Measurements from ENCODE around the gene NT5DC2.

NT5DC2 gene

DNA sequence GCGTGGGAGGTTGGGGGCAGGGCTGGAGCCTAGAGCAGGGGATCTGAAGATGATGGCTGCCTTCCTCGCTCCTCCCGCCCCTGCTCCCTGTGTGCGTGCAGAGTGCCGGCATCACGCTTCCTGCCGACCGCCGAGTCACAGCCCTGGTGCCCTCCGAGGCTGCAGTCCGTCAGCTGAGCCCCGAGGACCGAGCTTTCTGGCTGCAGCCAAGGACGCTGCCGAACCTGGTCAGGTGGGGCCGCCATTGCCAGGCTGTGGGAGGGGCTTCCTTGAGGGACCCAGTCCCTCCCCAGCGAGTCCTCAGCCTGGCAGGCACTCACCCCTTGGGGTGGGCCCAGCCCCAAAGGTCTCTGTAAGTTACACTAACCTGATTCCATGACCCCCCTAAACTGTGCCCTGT lies 20.9 kb downstream of the NT5DC2 start:
- no peak for DNase-seq (ENCODE audit: low read depth in 1 of 2, low spot score in 1 of 2)

DNA sequence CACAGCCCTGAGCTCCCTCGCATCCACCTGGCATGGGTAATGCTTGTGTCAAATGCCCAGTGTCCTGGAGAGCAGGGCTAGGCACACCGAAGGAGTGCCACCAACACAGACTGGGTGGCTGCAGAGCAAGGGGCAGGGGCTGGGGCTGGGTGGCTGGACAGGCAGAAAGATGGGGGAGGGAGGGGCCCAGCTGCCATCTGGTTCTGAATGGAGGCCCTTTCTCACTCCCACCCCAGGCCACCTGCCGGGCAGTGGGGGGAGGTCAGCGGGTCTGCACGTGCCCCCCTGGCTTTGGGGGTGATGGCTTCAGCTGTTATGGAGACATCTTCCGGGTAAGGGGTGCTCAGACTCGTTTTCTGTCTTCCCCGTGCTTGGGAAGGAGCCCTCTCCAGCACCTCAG lies 21.6 kb downstream of the NT5DC2 start:
- DNase-seq (ENCODE audit: low read depth in 1 of 2, low spot score in 1 of 2), result no peak

DNA sequence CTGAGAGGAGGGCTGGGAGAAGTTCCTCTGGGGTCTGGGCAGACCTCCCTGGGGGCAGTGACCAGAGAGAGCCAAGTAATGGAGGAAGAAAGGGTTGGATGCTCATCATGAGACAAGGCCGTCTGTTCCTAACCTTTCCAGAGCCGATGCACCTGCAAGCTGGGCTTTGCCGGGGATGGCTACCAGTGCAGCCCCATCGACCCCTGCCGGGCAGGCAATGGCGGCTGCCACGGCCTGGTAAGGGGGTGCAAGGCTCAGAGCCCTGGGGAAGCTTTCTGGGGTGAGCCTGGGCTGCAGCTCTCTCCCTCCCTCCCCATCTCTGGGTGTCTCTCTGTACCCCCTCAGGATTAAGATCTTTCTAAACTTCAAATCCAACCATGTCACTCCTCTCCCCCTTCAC lies 22.1 kb downstream of the NT5DC2 start:
- DNase-seq (ENCODE audit: low read depth in 1 of 2, low spot score in 1 of 2), result no peak

DNA sequence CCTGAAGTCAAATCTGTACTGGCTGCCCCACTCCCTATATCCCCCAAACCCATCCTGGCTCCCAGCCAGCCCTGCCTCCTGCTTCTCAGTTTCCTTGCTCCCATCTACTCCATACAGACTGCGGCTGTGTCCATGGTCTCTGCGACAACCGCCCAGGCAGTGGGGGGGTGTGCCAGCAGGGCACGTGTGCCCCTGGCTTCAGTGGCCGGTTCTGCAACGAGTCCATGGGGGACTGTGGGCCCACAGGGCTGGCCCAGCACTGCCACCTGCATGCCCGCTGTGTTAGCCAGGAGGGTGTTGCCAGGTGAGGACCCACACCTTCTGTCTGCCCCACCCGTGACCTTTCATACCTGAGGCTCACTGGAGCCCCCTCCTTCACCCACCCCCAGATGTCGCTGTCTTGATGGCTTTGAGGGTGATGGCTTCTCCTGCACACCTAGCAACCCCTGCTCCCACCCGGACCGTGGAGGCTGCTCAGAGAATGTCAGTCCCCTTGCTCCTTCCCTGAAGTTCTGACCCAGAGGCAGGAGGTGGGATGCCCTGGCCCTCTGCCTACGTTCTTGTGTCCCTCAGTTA lies 23.8 kb downstream of the NT5DC2 start:
- no peak for DNase-seq (ENCODE audit: low read depth in 1 of 2, low spot score in 1 of 2)

DNA sequence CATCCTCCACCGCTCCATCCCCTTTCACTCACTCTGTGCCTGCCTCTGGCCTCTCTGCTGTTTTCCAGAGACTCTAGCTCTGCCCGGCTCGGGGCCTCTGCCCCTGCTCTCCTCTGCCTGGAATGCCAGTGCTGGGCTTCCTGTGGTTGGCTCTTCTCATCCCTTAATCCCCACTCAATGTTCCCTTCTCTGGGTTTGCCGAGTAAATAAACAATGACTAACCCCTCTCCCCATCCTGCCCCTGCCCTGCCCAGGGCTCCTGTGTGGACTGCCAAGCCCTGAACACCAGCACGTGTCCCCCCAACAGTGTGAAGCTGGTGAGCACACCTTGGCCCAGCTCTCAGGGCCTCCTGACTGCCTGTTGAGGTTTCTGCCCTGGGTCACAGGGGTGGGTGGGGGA lies 26.3 kb downstream of the NT5DC2 start:
- no peak for DNase-seq (ENCODE audit: low read depth in 1 of 2, low spot score in 1 of 2)

DNA sequence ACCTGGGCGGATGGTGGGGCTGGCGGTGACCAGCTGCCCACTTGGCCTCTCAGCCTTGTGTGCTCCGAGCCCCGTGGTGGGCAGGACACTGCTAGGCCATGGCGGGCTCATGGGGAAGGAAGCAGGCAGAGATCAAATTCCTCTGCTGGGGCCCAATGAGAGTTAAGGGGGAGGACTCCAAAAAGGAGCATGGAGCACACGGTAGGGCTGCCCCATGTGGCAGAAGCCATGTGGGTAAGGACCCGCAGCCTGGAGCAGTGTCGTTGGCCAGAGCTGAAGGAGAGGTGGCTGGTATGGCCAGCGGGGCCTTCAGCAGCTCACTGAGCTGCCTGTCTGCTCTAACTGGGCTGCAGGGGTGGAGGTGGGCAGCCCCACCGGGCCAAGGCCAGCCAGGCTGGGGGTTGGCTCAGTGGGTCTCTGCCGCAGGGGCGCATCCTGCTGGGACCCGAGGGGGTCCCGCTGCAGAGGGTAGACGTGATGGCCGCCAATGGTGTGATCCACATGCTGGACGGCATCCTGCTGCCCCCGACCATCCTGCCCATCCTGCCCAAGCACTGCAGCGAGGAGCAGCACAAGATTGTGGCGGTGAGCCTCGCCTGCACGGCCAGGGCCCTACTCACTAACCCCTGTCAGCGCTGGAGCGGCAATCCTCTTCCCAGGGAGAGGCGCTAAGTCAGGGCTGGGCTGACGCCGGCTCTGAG lies 27.2 kb downstream of the NT5DC2 start:
- no peak for DNase-seq (ENCODE audit: low read depth in 1 of 2, low spot score in 1 of 2)

DNA sequence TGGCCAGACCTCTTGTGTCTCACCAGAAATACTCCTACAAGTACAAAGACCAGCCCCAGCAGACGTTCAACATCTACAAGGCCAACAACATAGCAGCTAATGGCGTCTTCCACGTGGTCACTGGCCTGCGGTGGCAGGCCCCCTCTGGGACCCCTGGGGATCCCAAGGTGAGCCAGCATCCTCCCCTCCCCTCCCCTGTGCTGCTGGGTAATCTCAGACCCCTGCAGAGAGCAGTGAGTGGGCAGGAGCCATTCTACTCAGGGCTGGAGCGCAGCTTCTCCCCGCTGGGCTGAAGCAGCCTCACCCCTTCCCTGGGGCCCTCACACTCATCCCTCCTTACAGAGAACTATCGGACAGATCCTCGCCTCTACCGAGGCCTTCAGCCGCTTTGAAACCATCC lies 28.7 kb downstream of the NT5DC2 start:
- DNase-seq (ENCODE audit: low read depth in 1 of 2, low spot score in 1 of 2), result no peak

DNA sequence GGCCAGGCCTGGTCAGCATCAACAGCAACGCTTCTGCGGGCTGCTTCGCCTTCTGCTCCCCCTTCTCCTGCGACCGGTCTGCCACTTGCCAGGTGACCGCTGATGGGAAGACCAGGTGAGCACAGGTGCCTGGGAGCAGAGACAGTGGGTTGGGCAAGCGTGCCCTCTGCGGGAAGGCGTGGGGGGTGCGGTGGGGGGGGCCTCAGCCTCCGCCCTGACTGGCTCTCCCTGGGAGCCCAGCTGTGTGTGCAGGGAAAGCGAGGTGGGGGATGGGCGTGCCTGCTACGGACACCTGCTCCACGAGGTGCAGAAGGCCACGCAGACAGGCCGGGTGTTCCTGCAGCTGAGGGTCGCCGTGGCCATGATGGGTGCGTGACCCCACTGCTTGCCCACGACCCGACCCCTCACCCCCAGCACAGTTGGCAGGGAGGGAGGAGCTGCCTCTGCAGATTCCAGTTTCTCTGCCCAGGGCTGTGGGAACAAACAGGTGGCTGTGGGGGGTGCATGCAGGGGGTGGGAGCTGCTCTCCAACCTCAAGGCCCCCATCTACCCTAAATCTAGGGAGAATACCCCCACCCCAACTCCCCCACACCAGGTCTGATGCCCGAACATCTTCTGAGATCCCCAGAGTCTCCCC lies 29.8 kb downstream of the NT5DC2 start:
- DNase-seq (ENCODE audit: low read depth in 1 of 2, low spot score in 1 of 2), result no peak

DNA sequence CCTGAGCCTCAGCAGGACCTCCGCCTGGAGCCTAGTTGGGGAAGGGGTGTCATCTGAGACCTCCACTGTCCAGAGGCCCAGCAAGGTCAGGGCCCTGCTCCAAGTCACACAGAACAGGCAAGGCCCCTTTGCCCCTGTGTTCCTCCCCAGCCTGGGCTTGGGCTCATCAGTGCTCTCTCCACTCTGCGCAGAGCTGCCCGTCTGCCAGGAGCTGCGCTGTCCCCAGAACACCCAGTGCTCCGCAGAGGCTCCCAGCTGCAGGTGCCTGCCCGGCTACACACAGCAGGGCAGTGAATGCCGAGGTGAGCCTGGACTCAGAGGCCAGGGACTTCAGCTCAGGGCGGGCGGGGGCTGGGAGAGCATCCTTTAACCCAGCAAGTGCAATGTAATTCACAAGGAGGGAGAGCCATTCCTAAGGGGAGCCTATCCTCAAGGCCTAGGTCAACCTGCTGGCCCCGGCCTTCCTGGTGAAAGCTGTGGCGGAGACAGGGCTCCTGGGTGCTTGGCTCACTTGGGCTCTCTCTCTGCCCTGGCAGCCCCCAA lies 30.8 kb downstream of the NT5DC2 start:
- no peak for DNase-seq (ENCODE audit: low read depth in 1 of 2, low spot score in 1 of 2)

DNA sequence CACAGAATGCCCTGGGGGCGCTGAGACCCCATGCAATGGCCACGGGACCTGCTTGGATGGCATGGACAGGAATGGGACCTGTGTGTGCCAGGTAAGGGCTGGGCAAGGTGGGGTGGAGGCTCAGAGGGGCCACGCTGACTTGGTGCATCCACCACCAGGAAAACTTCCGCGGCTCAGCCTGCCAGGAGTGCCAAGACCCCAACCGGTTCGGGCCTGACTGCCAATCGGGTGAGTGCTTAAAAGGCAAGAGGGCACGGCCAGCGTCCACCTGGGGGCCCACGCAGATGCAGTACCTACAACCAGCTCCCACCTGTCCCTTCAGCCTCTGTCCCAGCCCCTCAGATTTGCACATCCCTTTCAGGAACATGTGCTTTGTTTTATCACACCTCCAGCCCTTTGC lies 31.7 kb downstream of the NT5DC2 start:
- DNase-seq (ENCODE audit: low read depth in 1 of 2, low spot score in 1 of 2), result no peak

DNA sequence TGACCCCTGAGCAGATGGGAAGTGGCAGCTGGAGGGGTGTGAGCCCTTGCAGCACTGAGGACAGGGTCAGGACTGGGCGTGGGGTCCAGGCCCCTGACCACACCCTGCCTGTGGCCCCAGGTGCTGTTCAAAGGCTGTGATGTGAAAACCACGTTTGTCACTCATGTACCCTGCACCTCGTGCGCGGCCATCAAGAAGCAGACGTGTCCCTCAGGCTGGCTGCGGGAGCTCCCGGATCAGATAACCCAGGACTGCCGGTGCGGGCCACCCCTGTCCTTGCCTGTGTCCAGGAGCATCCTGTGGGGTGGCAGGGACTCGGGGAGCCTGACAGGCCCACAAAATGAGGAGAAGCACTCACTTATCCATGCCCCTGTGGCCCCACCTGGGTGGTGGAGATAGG lies 32.6 kb downstream of the NT5DC2 start:
- no peak for DNase-seq (ENCODE audit: low read depth in 1 of 2, low spot score in 1 of 2)

DNA sequence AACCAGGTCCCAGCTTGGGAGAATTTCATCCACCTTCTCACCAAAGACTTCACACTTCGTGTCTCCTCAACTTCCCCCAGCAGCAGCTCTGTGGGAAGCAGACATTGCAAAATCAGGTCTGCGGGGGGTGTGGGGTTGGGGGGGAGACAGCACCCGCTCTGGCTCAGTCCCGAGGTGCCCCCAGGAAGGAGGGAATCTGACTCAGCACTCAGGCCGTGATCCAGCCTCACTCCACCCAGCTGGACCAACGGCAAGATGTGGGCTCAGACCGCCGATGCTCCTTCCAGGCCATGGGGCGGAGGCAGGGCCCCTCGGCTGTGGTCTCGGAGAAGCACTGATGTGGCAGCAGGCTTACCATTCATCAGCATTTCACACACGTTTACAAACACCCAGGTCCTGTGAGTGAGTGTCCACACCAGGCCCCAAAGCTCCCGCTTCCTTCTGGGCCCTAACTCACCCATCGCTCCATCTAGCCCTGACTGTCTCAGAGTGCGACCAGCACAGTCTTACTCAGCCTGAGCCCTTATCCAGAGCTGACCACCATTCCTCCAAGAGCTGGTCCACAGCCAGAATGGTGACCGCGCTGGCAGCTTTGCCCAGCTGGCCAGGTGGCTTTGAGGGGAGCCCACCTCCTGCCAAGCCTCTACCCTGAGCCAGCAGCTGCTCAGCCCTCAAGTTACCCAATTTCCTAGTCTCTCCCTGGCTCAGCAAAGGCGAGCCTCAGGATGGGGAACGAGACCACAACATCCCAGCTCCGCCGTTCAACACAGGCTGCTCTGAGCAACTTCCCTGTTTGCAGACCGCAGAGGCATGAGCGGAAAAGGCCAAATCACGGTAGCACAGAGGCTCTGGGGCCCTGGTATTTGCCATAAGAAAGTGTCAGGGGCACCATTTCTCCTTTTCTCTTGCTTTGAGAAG lies 35.3 kb downstream of the NT5DC2 start:
- DNase-seq (ENCODE audit: low read depth in 1 of 2, low spot score in 1 of 2), result no peak

DNA sequence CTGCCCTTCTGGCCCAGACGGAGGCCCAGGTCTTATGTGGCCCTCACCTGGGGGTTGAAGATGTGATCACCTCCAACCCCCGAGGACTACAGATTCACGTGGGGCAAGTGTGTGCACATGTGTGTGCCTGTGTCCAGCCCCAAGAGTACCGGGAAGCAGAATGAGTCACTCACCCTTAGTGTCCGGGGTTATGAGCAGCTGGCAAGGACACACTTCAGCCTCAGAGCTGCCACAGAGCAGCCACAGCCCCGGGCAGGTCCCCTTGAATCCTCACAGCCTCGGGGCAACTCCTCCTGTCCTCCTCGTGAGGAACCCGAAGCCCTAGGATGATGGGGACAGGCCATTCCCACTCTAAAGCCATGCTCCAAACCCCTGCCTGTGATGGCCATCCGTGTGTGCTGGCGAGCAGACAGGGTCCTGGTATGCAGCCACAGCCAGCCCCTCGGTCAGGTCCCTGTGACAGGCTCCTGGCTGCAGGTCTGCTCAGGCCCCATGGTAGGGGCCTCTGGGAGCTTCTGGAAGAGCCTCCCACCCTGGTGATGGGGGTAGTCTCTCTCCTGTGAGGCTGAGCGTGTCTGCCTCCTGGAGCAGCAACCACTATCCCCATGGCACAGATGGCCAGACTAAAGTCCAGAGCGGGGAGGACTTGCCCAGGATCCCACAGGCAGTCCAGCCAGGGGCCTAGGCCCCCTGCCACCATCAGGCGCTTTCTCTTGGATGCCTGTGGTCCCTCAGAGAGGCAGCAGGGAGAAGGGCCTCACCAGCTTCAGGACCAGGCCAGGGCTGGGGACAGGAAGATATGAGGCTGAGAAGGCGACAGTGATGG lies 37.7 kb downstream of the NT5DC2 start:
- no peak for DNase-seq (ENCODE audit: low read depth in 1 of 2, low spot score in 1 of 2)

DNA sequence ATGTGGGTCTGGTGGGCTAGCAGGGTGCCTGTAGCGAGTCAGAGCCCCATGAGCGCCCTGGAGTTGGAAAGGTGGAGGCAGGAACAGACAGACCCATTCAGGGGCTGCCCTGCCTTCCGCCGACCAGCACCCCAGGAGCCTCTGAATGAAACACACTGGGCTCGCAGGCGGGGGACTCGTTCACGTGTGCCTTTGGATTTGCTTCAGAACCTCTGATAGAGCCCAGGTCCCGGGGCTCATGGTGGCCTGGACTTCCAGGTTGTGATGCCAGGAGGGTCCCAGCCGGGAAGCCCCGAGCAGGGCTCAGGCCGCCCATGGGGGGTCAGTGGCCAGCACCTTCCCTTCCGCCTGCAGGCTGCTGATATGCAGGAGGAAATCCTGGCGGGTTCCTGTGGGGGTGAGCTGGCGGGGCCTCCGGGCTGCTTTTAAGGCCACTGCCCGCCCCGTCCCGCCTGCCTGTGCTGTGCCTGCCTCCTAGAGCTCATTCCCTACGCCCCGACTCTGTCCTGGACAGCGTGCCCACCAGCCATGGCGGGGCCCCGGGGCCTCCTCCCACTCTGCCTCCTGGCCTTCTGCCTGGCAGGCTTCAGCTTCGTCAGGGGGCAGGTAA lies 38.7 kb downstream of the NT5DC2 start, which contains the start of gene STAB1:
STAB1 (plus strand) TSS at position 453 of the 610 bp plus-strand sequence; CDS start at position 529, 76 bp downstream.
- DNase-seq (ENCODE audit: low read depth in 1 of 2, low spot score in 1 of 2), result no peak

DNA sequence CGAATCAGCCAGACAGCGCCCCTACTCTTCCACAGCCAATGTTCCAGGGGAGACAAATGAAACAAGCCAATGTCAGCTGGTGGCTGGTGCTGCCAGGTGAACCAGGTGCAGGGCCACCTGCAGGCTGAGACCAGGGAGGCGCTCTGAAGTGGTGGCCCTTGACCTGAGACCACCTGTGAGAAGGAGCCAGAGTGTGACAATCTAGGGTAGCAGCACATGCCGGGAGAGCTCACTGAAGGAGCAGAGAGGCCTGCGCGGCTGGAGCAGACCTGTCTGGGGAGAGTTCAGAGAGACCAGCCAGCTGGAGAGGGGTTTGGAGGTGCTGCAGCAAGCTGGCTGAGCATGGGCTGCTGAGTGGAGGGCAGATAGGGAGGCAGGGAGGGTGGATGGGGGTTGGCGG lies 39.2 kb downstream of the NT5DC2 start:
- DNase-seq (ENCODE audit: low read depth in 1 of 2, low spot score in 1 of 2), result no peak

DNA sequence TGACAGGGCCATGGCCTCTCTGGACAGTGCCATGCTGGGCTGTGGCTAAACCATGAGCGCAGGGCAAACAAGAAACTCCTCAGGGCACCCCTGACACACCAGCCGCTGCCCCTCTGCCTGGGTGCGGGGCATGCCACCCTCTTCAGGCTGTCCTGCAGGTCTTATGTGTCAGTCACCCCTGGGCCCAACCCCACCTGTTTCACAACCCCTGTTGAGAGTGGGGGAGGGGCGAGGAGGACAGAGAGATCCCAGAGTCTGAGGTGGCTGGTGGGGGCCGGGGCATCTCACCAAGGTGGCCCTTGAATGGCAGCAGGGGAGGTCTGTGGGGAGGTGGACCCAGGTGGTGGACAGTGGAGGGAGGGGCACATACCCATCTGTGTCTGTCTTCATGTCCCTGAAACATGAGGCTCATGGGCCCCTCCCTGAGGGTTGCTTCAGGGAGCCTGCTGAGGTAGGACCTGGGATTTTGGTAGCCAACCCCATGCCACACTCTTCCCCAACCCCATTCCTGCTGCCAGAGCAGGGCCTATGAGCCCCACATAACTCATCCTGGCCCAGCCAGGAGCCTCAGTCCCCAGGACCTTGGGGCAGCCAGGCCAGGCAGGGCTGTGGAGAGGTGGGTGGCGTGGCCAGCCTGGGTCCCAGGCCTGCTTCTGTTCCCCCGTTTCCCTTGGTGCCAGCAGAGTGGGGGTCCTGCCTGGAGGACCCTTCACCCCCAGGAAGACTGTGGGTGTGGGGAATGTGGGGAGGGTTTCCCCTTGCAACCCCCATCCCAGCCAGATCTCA lies 40.2 kb downstream of the NT5DC2 start:
- DNase-seq (ENCODE audit: low read depth in 1 of 2, low spot score in 1 of 2), result no peak

DNA sequence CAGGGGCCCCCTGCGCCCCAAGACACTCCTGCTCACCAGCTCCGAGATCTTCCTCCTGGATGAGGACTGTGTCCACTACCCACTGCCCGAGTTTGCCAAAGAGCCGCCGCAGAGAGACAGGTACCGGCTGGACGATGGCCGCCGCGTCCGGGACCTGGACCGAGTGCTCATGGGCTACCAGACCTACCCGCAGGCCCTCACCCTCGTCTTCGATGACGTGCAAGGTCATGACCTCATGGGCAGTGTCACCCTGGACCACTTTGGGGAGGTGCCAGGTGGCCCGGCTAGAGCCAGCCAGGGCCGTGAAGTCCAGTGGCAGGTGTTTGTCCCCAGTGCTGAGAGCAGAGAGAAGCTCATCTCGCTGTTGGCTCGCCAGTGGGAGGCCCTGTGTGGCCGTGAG lies 41.6 kb downstream of the NT5DC2 start:
- no peak for DNase-seq (ENCODE audit: low read depth in 1 of 2, low spot score in 1 of 2)

DNA sequence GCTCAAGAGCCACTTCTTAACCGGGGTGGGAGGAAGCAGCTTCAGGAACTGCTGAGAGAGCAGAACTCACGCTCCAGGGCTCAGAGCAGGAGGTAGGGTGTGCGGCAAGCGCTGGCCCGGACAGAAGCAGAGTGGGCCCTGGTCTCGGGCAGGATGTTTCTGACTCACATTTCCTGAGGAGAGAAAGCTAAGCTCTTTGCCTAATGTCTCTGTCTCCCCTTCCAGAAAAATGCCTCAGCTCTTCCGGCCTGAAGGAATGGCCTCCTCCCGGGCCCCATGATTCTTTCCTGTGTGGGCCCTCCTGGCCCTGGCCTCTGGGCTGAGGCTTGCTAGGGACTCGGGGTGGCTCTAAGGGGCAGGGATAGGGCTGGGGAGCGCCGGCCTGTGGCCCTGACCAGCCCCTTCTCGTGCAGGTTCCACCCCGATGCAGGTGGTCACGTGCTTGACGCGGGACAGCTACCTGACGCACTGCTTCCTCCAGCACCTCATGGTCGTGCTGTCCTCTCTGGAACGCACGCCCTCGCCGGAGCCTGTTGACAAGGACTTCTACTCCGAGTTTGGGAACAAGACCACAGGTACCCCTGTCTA lies 42.6 kb downstream of the NT5DC2 start:
- DNase-seq (ENCODE audit: low read depth in 1 of 2, low spot score in 1 of 2), result no peak

Measured in activated T-helper 1 cell treated with anti-CD3 and anti-CD28 coated beads, Interleukin-2, amount 50 U/mL, for 16 hours (primary cell).